ENCODE results near the gene DHRS7B. TPM values are rescaled to one million over a fixed set of nuclear protein-coding genes. Genes with fewer than 3 reads are reported as not detected.

The DHRS7B gene
- total and polyA plus RNA-seq, 9 of the 15 experiments (the other 6 are each of a cell fraction or from before 2014, with no cell fraction given), result 8.0 to 30.7 (median 14.8) TPM

DNA sequence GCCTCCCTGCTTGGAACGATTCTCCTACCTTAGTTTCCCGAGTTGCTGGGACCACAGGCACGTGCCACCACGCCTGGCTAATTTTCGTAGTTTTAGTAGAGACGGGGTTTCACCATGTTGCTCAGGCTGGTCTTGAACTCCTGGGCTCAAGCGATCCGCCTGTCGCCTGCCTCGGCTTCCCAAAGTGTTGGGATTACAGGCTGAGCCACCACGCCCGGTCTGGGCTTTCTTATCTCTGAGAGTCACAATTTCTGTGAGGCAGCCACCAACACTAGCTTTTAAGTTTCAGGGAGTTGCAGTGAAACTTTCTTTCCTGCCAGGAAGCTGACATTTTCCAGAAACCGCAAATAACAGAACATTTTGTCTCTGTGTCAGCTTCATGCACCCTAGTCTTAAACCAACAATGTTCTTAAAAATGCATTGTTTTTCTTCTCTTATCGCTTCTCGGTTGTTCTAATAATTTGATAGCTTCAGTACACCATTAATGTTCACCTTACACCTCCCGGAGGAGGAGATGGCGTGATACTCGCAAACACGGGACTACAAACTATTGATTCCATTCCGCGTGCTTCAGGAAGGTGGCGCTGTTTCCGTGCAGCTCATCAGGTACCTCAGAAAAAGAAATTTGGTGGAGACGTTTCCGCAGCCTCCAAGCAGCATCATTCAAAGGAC, 7.4 kb upstream of the DHRS7B start:
- H3K27ac ChIP-seq (ENCODE audit: extremely low read depth, low read depth, low read length), result no peak overlapping the region; the same call in 2 of the 3 replicates
- no peaks in the 10 kb centered on the region for H3K27me3 ChIP-seq (ENCODE audit: control insufficient read depth in 2 of 2, insufficient read depth in 2 of 2, low read length in 2 of 2)
- peaks cover 0 to 7% of the 10 kb centered on the region in 2 experiments; a peak in 3 of 5 replicates for H3K4me1 ChIP-seq (replicated peaks in 1 of 2; ENCODE audit: control insufficient read depth in 2 of 2, insufficient read depth in 2 of 2, low read length in 2 of 2)
- ATAC-seq, result peak; percentile 85
- DNase-seq (ENCODE audit: extremely low read depth in 1 of 4, low spot score in 3 of 4), result peak; percentile 57 to 78 (median 60)
- CTCF ChIA-PET (ENCODE audit: low intra/inter-chr PET ratio), result no interaction called here
- no TSS peak for BruUV-seq (replicated peaks)
- no peaks in the 10 kb centered on the region for H3K9me1 ChIP-seq (ENCODE audit: control insufficient read depth, insufficient read depth, low read length)
- H3K4me2 ChIP-seq (ENCODE audit: insufficient read depth, low read length), result peak overlapping the region; percentile 67
- POLR2A ChIA-PET, result interaction anchor here (0.5 to 1.7 kb wide), 4 partner anchors 8 to 94 kb away, joined by 3 to 4 read pairs (median 4); no protein-coding TSS in a partner anchor
- peak; percentile 82 for FAIRE-seq
- peak overlapping the region in 1 of 2 experiments; percentile 58; a peak in 2 of 4 replicates for H3K9ac ChIP-seq (ENCODE audit: insufficient read depth in 1 of 2, low read depth in 2 of 2, low read length in 2 of 2)
- in situ Hi-C loops (cut with MboI), result no loop called here
- H2AFZ ChIP-seq (ENCODE audit: low read depth, low read length), result peak overlapping the region; percentile 81
- H3K79me2 ChIP-seq (ENCODE audit: control insufficient read depth, insufficient read depth, low read length), result no peaks in the 10 kb centered on the region
- H3K4me3 ChIP-seq, result 0 out of 2 replicates have a peak overlapping the region, but pooled peaks have one; percentile 14
- H3K9me3 ChIP-seq (replicated peaks; ENCODE audit: control insufficient read depth, insufficient read depth, low read depth, low read length), result no peaks in the 10 kb centered on the region
- no peaks in the 10 kb centered on the region for H3K36me3 ChIP-seq (ENCODE audit: control insufficient read depth, insufficient read depth, low read length)
- intact Hi-C loops (cut with micrococcal nuclease), result no loop called here
- H4K20me1 ChIP-seq (replicated peaks; ENCODE audit: control insufficient read depth, insufficient read depth, low read length), result no peaks in the 10 kb centered on the region
- 6% methylated on average over 21 of the region's 25 CpGs for WGBS (ENCODE audit: insufficient coverage, low coverage, missing lambda C conversion rate)
- TF ChIP-seq, protein P1, sequence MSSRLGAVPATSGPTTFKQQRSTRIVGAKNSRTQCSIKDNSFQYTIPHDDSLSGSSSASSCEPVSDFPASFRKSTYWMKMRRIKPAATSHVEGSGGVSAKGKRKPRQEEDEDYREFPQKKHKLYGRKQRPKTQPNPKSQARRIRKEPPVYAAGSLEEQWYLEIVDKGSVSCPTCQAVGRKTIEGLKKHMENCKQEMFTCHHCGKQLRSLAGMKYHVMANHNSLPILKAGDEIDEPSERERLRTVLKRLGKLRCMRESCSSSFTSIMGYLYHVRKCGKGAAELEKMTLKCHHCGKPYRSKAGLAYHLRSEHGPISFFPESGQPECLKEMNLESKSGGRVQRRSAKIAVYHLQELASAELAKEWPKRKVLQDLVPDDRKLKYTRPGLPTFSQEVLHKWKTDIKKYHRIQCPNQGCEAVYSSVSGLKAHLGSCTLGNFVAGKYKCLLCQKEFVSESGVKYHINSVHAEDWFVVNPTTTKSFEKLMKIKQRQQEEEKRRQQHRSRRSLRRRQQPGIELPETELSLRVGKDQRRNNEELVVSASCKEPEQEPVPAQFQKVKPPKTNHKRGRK (tag; IDR thresholded peaks at IDR 0.05), result no peak
- TF ChIP-seq POLR2B (IDR thresholded peaks at IDR 0.05; ENCODE audit: low read depth, partially characterized antibody), result no peak
- 0 out of 2 replicates have a peak, but pooled peaks have one; percentile 34 for TF ChIP-seq CTBP1 (IDR thresholded peaks at IDR 0.05; ENCODE audit: borderline replicate concordance)
- peak in 1 of 3 experiments; percentile 14 for TF ChIP-seq YY1 (IDR thresholded peaks at IDR 0.05; ENCODE audit: borderline replicate concordance in 1 of 3, control insufficient read depth in 1 of 3, extremely low read depth in 1 of 3, insufficient read depth in 3 of 3, insufficient read length in 1 of 3, insufficient replicate concordance in 2 of 3, low read depth in 1 of 3, low read length in 2 of 3)
- TF ChIP-seq MAFF (IDR thresholded peaks at IDR 0.05; ENCODE audit: low read length), result no peak
- TF ChIP-seq, protein P2, sequence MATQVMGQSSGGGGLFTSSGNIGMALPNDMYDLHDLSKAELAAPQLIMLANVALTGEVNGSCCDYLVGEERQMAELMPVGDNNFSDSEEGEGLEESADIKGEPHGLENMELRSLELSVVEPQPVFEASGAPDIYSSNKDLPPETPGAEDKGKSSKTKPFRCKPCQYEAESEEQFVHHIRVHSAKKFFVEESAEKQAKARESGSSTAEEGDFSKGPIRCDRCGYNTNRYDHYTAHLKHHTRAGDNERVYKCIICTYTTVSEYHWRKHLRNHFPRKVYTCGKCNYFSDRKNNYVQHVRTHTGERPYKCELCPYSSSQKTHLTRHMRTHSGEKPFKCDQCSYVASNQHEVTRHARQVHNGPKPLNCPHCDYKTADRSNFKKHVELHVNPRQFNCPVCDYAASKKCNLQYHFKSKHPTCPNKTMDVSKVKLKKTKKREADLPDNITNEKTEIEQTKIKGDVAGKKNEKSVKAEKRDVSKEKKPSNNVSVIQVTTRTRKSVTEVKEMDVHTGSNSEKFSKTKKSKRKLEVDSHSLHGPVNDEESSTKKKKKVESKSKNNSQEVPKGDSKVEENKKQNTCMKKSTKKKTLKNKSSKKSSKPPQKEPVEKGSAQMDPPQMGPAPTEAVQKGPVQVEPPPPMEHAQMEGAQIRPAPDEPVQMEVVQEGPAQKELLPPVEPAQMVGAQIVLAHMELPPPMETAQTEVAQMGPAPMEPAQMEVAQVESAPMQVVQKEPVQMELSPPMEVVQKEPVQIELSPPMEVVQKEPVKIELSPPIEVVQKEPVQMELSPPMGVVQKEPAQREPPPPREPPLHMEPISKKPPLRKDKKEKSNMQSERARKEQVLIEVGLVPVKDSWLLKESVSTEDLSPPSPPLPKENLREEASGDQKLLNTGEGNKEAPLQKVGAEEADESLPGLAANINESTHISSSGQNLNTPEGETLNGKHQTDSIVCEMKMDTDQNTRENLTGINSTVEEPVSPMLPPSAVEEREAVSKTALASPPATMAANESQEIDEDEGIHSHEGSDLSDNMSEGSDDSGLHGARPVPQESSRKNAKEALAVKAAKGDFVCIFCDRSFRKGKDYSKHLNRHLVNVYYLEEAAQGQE (IDR thresholded peaks at IDR 0.05; ENCODE audit: borderline replicate concordance), result peak; percentile 26; the same call in 1 of the 2 replicates
- TF ChIP-seq, protein P2 (CRISPR knock-in tag; IDR thresholded peaks at IDR 0.05; ENCODE audit: low read depth), result no peak
- no peak for TF ChIP-seq ZNF41 (CRISPR knock-in tag; conservative IDR thresholded peaks at IDR 0.05)
- TF ChIP-seq BCOR (IDR thresholded peaks at IDR 0.05), result no peak
- peak; percentile 15; the same call in 1 of the 2 replicates for TF ChIP-seq RB1 (IDR thresholded peaks at IDR 0.05; ENCODE audit: low read depth)
